IPS DF 4.7 (cell line): ENCODE data around the gene MYL12A.
"Not testable (repeated sequence)": the region's sequence is repeated elsewhere in the genome, so short reads cannot be mapped to it uniquely, and the experiment has no call there.

Source experiments
- DNase-seq: peaks from one replicate; pipeline ENCODE4 v3.0.0-alpha.2; 2013; ENCODE audit warnings: low spot score; ENCODE audit errors: extremely low read depth

MYL12A gene

DNA sequence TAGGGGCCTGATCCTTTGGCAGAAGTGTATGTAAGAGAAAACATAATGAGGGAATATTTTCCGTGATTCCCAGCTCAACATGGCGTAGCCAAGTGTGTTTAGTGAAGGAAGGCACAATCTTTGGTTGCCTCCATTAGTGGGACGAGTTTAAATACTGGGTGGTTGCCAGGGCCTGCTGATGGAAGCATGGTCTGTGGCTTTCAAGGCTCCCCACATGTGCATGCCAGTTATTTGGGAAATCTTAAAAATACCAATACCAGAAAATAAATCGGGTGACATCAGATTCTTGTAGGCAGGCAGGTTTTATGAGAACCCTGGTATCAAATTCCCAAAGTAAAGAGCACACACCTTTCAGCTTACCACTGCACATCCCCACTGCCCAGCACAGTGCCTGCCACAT, 7.1 kb downstream of the MYL12A start:
- no peak for DNase-seq

DNA sequence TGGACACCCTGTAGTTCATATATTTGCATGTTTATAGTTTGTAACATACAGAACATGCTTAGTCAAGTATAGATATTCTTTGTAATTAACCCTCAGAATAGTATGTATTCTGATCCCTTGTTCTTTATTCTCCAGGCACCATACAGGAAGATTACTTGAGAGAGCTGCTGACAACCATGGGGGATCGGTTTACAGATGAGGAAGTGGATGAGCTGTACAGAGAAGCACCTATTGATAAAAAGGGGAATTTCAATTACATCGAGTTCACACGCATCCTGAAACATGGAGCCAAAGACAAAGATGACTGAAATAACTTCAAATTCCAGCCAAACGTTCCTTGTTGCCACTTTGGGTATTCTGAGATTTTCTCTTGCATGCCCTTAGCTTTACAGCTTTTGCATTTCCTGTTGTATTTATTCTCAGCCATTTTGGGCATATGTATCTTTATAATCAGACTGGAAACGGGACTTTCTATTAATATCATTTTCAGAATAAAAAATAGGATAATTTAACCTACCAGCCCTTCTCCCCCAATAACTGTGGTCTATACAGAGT, 8.1 kb downstream of the MYL12A start:
- no peak for DNase-seq

DNA sequence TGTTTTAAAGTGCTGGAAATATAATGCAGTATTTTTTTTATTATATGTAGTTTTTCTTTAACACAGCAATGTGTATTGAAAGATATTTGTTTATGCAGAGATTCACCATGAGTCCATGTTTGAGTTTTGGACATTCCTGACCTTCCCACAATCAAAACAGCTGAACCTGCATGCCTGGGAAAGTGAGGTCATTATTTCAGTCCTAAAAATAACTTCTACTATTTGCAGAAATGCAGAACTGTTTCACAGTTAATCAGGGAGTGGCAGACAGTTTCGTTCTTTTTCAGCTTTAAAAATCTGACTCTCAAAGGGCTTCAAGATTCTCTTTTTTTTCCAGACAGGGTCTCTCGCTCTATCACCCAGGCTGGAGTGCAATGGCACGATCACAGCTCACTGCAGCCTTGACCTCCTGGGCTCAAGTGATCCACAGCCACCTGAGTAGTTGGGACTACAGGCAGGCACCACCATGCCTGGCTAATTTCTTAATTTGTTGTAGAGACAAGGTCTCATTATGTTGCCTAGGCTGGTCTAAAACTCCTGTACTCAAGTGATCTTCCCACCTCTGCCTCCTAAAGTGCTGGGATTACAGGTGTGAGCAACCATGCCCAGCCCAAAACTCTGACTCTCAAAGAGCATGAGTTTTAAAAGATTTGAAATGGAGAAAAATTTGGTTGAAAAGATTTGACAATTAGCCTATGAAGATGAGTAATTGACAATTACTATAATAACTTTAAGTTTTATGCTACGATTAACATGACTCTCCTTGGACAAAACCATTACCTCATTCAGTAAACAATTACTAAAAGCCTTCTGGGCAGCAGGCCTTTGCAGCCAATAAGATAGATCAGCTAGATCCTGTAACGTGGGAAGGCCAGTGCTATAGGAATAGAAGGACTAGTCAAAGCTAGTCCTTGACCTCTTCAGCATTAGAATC, 9.4 kb downstream of the MYL12A start:
- DNase-seq, result no peak

DNA sequence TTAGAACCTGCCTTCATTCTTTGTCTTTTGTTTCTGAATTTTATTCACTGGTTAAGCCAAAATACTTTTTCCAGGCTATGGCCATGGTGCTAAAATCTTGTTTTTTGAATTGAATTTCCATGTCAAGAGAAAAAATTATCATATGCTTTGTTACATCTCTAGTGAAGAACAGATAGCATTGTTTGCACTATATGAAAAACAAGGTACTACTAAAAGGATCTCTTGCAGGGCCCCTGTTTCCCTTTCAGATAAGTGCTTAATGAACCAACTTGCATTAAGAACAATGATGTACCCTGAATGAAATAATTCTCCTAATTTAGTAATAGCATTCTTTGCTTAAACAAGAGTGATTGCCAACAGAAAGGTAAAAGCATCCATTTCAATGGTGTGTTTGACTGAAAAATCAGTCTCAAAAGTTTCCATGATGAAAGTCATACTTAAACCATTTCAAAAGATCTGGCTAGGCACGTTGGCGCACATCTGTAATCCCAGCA, 10.1 kb downstream of the MYL12A start:
- DNase-seq, result no peak

DNA sequence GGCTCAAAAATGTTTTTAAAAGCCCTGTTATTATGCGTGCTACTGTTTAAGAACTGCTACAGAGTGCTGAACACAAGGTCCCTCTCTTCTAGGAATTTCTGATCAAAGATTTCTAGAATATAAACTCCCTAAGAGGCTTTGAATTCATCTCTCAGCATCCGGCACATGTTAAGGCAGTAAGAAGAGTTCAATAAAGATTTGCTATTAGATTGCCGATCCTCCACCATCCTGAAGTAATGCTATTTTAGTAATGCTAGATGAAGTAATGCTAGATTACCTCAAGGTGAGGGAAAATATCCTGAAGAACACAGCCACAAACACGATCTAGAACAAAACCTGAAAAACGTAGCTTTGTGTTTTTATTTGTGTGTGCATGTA, 13.4 kb downstream of the MYL12A start:
- DNase-seq, result no peak

DNA sequence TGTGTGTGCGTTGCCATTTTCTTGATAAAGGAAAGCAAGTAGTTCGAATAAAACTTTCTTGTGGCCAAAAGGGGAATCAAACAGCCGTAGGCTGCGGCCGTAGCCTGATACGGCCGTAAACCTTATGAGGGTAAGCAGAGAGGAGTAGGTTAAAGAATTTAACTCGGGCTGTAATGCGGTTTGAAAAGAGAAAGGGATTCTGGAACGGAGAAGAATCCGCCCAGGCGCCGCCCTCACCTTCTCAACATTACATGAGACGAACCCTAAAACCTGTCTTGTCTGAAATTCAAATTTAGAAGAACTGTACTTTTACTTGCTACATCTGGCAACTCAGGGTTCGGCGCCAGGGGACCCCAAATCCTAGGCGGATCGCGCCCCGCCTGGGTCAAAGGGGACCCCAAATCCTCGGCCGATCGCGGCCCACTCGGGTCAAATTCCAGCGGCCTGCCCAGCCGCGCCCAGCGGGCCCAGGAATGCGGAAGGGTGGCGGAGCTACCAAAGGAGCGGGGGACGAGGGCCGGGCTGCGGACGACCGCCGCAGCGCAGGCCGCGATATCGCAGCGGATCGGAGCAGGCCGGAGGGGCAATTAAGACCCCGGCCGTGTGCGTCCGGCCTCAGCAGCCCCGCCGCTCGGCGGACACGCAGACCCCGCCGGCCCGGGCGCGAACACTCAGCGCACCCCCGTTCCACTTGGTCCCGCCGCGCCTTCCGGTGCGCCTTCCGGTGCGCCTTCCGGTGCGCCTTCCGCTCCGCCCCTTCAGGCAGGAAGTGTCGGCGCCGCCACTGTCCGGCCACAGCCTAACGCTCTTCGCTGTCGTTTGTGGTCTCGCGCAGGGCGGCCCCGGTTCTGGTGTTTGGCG, 14.0 kb downstream of the MYL12A start, which contains the start of gene MYL12B:
MYL12B (plus strand) TSS at position 761 of the 861 bp plus-strand sequence. CDS start 10,766 bp downstream, outside the sequence.
- no peak for DNase-seq

DNA sequence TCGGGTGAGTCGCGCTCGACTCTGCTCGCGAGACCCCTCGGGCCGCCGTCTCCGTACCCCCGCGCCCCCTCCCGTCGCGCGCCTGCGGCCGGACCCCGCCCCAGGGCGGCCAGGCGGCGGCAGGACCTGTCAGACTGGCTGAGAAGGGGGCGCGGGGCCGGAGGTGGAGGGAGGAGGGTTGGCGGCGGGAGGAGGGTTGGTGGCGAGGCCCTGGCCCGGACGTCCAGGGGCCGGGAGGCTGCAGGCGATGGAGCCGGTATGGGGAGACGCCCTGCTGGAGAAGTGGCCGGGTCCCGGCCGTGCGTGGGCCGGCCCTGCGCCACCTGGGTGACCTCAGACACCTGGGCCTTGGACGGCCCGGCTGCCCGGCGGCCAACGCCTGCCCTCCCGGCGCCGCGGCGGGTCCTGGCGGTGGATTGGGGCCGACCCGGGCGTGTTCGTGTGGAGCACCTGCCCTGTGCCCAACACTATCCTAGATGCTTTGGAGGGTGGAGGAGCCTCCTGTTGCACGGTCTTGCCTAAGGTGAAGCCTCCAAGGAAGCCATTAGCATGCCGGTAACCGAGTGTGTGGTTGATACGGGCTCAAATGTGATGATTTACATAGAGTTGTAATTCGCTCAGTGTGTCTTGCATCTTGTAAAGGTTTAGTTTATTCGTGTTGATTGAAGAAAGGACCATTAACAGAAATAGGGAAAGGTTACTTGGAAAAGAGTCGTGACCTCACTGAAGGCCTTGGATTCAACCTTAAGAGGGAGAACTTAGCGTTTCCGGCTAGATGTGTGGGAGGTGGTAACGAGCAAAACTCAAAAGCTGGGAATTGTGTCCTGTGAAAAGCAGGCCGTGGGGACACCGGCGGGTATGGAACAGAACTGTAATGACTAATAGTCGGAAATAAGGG, 14.9 kb downstream of the MYL12A start:
- no peak for DNase-seq

DNA sequence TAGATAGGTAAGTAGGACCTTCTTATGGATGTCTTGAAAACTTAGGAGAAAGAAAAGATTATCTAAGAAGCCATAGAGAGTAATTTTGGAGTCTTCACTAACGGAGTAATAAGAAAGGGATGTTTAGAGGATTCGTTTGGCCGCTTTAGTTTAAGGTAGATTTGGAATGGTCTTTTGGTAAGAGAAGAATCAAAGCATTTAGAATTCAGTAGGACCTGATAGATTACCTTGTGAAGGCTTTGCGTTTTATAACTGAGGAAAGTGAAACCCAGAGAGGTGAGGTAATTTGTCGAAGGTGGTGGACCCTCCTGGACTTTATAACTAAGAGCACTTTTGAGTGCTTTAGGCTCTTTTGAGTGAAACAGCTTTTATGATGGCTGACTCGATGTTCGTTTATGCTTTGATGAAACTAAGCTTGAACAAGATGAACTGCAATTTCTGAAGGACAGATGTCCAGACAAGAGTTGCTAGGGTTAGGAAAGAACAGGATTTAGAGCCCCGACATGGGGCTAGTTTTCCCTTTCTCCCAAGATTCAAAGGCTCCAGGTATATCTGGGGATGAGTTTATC, 15.6 kb downstream of the MYL12A start:
- no peak for DNase-seq

DNA sequence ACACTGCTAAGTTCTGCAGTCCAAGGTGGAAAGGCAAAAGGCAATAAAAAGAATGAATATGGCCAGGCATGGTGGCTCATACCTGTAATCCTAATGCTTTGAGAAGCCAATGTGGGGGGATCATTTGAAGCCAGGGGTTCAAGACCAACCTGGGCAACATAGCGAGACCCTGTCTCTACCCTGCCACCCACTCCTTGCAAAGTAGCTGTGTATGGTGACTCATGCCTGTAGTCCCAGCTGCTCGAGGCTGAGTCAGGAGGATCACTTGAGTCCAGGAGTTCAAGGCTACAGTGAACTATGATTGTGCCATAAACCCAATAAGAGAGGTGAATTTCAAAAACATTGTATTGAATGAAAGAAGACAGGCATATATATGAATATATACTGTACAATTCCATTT, 16.8 kb downstream of the MYL12A start:
- no peak for DNase-seq

DNA sequence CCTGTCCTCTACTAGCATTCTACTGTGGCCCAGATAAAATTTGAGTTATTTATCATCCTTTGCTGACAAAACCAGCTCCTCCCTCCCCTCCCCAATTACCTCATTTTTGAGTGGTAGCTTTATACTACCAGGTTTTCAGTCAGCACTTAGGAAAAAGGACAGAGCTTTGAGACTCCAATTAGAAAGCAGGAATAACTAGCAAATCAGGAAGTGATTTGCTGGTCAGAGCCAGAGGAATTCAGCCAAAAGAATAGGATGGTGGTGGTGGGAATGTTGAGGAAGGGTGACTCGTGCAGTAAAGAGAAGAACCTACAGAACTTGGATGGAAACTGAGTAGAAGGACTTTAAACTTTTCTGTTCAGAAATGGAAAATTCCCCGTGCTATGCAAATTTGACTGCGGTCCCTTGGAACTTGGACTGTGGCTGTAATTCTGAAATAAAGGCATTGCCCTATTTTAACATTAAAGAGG, 18.0 kb downstream of the MYL12A start:
- no peak for DNase-seq

DNA sequence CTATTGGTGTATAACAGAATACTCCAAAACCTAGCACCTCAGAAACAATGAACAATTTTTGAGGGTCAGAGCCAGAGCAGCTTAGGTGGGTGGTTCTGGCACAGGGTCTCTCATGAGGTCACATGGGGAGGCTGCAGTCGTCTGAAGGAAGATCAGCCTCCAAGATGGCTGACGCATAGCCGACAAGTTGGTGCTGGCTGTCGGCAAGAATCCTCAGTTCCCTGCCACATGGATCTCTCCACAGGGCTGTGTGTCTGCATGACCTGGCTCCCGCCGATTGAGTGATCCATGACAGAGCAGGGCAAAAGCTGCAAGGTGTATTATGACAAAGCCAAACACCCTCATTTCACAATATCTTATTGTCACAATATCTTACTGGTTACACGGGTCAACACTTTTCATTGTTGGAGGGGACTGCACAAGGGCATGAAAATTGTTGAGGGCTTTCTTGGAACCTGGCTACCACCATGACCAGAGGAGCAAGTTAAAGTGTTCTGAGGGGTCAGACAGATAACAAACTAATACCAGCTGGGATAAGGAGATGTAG, 18.5 kb downstream of the MYL12A start:
- DNase-seq, result no peak

DNA sequence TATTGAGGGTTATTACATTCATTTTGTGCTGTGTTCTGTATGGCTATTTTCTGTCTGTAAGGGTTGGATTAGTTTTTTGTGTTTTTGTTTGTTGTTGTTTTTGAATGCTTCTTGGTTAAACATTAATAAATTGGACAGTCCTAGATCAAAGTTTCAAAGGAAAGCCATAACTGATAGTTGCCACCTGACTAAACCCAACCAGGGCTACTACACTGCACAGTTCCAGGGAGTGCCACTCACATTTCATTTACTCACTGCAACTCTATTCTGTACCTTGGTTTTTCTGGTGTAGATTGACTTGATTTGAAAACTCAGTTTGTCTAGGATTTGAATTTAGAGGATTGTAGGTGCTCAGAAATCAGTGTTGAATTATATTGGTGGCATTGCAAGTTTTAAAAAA, 20.7 kb downstream of the MYL12A start:
- DNase-seq, result no peak

DNA sequence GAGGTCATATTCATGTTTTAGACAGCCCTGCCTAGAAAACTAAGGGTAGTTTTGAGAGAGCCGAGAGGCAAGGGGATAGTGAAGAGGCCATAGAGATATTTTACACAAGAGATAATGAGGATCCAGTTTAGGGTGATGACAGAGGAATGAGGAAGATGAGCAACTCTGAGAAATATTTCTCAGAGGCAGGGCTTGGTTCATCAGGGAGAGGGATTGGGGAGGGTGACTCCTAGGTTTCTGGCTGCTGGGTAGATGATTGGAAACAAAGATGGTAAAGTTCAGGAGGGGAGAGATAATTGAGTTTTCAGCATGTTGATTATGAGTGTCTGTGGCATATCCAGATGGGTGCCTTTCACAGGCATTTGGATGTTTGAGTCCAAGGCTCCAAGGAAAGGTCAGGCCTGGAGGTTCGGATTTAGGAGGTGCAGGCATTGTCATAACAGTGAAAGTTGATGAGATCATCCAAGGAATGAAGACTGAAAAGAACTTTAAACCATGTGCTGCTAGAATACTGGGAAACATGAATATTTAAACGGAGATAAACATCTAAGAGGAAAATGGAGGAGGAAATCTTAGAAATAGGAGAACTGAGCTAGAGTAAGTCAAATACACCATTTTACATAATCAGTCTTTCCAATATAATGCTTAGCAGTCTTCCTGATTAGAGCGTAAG, 21.8 kb downstream of the MYL12A start:
- no peak for DNase-seq

DNA sequence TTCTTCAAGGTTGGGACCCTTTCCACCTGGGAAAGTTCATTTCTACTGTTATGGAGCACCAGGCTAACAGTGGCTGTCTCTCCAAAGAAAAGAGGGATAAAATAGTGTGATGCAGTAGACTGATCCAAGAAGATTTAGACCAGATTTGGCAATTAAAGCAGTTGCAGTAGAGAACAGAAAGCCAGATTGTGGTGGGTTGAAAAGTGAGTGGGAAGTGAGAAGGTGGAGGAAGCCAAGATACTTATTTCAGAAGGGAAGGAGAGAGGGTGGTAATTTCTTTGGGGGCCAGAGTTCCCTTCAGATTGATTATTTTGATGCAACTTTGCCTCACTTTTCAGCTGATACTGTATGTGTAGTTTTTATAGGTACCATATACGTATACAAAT, 22.3 kb downstream of the MYL12A start:
- no peak for DNase-seq

DNA sequence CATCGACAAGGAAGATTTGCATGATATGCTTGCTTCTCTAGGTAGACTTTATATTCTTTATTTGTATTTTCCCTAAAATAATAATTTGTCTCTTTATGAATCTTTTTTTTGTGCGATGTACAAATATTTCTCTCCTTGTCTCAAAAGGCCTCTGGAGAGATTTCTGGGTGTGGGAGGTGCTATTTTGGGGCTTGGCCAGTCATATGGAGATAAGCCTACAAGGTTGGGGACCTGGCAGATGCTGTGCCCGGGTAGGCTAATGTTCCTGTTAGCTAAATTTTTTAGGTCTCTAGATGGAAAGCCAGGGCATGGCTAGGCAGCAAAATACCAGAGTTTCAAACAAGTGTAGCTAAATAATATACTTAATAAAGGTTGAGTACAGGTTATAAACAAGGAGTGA, 25.4 kb downstream of the MYL12A start:
- no peak for DNase-seq

DNA sequence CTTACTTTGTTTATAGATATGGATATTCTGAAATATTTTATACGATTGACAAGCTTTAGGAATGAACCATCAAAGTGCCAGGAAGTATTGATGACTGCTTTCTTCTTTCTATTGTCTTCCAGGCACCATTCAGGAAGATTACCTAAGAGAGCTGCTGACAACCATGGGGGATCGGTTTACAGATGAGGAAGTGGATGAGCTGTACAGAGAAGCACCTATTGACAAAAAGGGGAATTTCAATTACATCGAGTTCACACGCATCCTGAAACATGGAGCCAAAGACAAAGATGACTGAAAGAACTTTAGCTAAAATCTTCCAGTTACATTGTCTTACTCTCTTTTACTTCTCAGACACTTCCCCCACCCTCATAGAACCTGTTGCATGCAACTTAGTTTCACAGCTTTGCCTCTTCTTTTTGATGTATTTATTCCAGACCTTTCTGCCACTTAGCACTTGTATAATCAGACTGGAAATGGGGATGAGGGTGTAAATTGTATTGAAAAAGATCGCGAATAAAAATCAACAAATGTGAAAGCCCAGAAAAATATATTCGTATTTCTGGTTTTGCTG, 30.1 kb downstream of the MYL12A start:
- not testable (repeated sequence) for DNase-seq

DNA sequence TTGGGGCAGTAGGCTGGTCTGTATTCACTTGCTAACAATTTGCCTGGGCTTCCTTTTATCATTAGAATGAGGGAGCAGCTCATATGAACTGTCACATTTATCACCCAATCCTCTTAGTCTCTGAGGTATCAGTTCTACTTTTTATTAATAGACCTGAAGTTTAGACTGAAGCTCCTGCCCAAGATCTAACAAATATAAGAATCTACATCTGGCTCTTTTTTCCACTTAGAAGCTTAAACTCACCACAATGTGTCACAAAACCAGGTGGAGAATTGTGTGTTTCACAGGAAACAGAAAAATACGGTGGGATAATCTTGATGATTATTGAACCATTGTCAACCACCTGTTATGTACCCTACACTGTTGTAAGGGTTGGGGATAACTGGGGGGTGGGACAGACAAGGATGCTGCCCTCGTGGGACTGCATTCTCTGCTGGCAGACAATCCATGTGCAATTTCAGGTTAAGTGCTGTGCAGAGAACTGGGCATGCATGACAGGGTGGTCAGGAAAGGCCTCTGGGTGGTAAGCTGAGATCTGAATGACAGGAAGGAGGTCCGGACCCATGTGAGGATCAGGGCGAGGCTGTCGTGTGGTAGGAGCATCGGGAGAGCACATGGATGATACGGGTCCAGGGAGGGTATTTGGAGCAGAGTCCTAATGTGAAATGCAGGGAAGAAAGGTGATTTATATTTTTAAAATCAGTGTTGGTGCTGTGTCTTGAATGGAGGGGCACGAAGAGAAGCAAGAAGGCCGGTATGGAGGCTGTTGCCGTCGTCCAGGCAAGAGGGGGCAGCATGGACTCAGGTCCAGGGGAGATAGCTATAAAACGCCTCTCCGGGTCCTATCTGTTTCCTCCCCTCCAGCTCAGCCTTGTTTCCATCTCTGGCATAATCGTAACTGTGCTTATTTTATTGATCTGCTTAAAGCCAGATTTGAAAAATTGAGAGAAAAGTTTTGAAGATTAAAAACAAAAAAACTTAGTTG, 31.9 kb downstream of the MYL12A start:
- no peak for DNase-seq
